ENCODE results near the gene PHLPP2.

DNA sequence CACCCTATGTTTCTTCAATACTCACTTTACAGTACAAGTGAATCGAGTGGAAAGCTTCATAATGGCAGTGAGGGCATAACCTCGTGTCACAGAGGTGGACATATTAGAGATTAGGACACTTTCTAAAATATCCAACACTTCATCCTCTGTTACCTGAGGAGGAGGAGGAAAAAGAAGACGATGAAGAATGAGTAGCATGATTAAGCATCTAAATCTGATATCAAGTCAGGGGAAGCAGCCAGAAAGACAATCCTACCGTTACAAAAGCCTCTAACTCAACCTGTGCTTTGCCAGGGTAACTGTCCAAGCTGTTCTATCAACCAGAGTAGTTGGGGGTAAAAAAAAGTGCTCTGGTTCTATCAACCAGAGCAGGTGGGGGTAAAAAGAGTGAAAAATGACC is 23.7 kb upstream of the PHLPP2 start:
- TF ChIP-seq, protein P1, sequence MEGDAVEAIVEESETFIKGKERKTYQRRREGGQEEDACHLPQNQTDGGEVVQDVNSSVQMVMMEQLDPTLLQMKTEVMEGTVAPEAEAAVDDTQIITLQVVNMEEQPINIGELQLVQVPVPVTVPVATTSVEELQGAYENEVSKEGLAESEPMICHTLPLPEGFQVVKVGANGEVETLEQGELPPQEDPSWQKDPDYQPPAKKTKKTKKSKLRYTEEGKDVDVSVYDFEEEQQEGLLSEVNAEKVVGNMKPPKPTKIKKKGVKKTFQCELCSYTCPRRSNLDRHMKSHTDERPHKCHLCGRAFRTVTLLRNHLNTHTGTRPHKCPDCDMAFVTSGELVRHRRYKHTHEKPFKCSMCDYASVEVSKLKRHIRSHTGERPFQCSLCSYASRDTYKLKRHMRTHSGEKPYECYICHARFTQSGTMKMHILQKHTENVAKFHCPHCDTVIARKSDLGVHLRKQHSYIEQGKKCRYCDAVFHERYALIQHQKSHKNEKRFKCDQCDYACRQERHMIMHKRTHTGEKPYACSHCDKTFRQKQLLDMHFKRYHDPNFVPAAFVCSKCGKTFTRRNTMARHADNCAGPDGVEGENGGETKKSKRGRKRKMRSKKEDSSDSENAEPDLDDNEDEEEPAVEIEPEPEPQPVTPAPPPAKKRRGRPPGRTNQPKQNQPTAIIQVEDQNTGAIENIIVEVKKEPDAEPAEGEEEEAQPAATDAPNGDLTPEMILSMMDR (IDR thresholded peaks at IDR 0.05; ENCODE audit: low read depth, low read length) = no peak
- TF ChIP-seq POLR2A (IDR thresholded peaks at IDR 0.05; ENCODE audit: extremely low read depth, insufficient read length) = no peak
